Measurements from ENCODE around the gene TFPI. TPM values are rescaled to one million over a fixed set of nuclear protein-coding genes. Genes with fewer than 3 reads are reported as not detected.
"Not testable (repeated sequence)": the region's sequence is repeated elsewhere in the genome, so short reads cannot be mapped to it uniquely, and the experiment has no call there.

Gene TFPI
- total and polyA plus RNA-seq, 2 of the 8 experiments (the other 6 are each of a cell fraction or from before 2014, with no cell fraction given): 2.0 to 7.1 TPM

DNA sequence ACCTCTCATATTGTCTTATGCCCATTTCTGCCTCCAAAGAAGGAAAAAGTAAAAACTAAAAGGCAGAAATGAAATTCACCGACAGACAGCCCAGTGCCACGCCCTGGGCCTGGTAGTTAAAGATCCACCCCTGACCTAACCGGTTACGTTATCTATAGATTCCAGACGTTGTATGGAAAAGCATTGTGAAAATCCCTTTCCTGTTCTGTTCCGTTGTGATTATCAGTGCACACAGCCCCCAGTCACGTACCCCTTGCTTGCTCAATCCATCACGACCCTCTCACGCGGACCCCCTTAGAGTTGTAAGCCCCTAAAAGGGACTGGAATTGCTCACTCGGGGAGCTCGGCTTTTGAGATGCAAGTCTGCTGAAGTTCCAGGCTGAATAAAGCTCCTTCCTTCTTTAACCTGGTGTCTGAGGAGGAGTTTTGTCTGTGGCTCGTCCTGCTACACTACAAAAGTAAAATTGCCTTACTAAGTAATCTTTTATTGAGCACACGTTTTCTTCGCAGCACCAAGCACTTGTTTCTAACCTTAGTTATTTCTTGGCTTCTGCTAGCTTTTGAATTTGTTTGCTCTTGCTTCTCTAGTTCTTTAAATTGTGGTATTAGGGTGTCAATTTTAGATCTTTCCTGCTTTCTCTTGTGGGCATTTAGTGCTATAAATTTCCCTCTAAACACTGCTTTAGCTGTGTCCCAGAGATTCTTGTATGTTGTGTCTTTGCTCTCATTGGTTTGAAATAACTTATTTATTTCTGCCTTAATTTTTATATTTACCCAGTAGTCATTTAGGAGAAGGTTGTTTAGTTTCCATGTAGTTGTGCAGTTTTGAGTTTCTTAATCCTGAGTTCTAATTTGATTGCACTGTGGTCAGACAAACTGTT, 37.4 kb downstream of the TFPI start:
- H2BK12ac ChIP-seq (ENCODE audit: low read depth, low read length); H3K36me3 ChIP-seq (ENCODE audit: control insufficient read depth in 2 of 4, insufficient read depth in 4 of 4, low read length in 3 of 4); H3K23ac ChIP-seq (ENCODE audit: insufficient read length); POLR2A ChIA-PET (ENCODE audit: partially characterized antibody); FAIRE-seq; H4K5ac ChIP-seq (ENCODE audit: insufficient read length, low read depth, low read length); H3K4ac ChIP-seq (replicated peaks; ENCODE audit: insufficient read length, low read depth, low read length); H3K14ac ChIP-seq (ENCODE audit: insufficient read length); H3K18ac ChIP-seq (ENCODE audit: extremely low read depth, low read length); H3K56ac ChIP-seq (replicated peaks; ENCODE audit: insufficient read length, low read depth, low read length); H2BK20ac ChIP-seq (ENCODE audit: low read length); H2BK120ac ChIP-seq (replicated peaks; ENCODE audit: low read depth, low read length); H4K20me1 ChIP-seq (replicated peaks in 1 of 2; ENCODE audit: control insufficient read depth in 1 of 2, insufficient read depth in 2 of 2, low read length in 2 of 2); H3K4me1 ChIP-seq (replicated peaks in 1 of 4; ENCODE audit: control insufficient read depth in 3 of 4, insufficient read depth in 4 of 4, low read length in 3 of 4); H2AK5ac ChIP-seq (ENCODE audit: low read depth, low read length); H3K4me2 ChIP-seq (ENCODE audit: insufficient read depth in 1 of 2, low read depth in 2 of 2, low read length in 2 of 2); H3K9me3 ChIP-seq (ENCODE audit: insufficient read depth in 2 of 2, low read depth in 1 of 2, low read length in 1 of 2); H2BK15ac ChIP-seq (ENCODE audit: low read length); H4K8ac ChIP-seq (ENCODE audit: extremely low read depth, insufficient read depth, low read length); H3K27ac ChIP-seq (ENCODE audit: low read depth, low read length); H4K91ac ChIP-seq (replicated peaks; ENCODE audit: insufficient read length, low read length); H2AFZ ChIP-seq (ENCODE audit: low read length); H3K79me1 ChIP-seq (ENCODE audit: low read depth, low read length); H2BK5ac ChIP-seq (ENCODE audit: low read depth, low read length); H3K79me2 ChIP-seq (ENCODE audit: control insufficient read depth in 1 of 2, insufficient read depth in 2 of 2, low read length in 2 of 2); H3K9ac ChIP-seq (replicated peaks in 1 of 4; ENCODE audit: extremely low read depth in 1 of 4, low read depth in 3 of 4, low read length in 3 of 4); H3K27me3 ChIP-seq (replicated peaks in 1 of 4; ENCODE audit: control insufficient read depth in 3 of 4, extremely low read depth in 1 of 4, insufficient read depth in 3 of 4, low read length in 3 of 4); DNase-seq (ENCODE audit: low read depth in 1 of 2, low spot score in 2 of 2); H3K23me2 ChIP-seq (ENCODE audit: low read depth, low read length); H3K4me3 ChIP-seq (ENCODE audit: extremely low read depth in 1 of 4, insufficient read depth in 2 of 4, low read depth in 3 of 4, low read length in 4 of 4): not testable (repeated sequence)
- WGBS, 2 experiments (ENCODE audit: extremely low coverage in 1 of 2, insufficient coverage in 1 of 2, insufficient read length in 1 of 2, insufficient replicate concordance in 2 of 2, low coverage in 1 of 2, low lambda C conversion rate in 2 of 2, missing lambda C conversion rate in 1 of 2): 90% methylated on average over 15 of the region's 15 CpGs; no CpG with 5 or more reads in 1 of the 2 experiments
- CTCF ChIA-PET (ENCODE audit: partially characterized antibody): interaction anchor here (4.3 kb wide), 1 partner anchor 18 kb away, joined by 16 read pairs; no protein-coding TSS in a partner anchor
